ENCODE data around the gene PARP11. TPM values are rescaled to one million over a fixed set of nuclear protein-coding genes. Genes with fewer than 3 reads are reported as not detected.

The PARP11 gene
- total RNA-seq, 1 donor from 2014 or later = 11.4 TPM

DNA sequence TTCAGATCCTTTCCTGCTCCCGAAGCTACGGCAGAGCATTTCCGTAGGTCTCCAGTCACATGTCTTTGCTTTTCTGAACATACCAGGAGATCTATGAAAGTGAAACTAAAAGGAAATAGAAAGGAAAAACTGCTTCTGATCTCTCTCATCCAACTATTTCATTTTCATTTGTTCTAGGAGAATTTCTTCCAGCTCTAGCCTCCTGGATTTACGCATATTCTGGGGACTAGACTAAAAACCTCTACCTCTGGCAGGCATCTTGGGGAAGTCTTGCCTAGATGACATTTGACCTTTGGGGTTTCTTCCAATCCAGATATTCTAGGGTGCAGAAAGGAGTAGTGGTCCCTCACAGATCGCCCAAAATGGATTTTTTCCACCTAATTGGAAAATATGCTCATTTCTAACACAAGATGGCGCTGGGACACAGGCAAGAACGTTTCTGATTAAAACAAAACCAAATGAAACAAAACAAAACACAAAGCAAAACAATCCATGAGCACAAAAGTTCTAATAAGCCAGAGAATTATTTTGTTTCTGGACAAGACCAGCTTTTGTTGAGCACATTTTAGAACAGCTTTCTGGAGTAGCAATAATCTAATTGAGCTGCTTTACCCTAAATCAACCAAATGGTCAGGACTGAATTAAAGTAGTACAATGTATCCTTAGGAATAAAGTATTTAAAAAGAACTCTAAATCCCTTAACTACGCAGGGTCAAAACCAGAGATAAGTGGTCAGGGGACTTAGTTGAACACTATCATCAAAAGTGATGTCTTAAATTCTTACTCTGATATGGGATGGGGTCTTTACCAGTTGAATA lies 12.3 kb upstream of the PARP11 start:
- H3K27ac Mint-ChIP-seq (ENCODE audit: unreplicated experiment) = no peak overlapping the region
- peak; percentile 92 for TF ChIP-seq CTCF (IDR thresholded peaks at IDR 0.05; ENCODE audit: unreplicated experiment)
- no peaks in the 10 kb centered on the region for H3K9me3 Mint-ChIP-seq (ENCODE audit: unreplicated experiment)
- no peaks in the 10 kb centered on the region for H3K27me3 Mint-ChIP-seq (ENCODE audit: unreplicated experiment)
- DNase-seq (ENCODE audit: low spot score) = peak; percentile 27
- no peaks in the 10 kb centered on the region for H3K36me3 Mint-ChIP-seq (ENCODE audit: low read depth, unreplicated experiment)
- H3K4me1 Mint-ChIP-seq (ENCODE audit: unreplicated experiment) = no peaks in the 10 kb centered on the region
- H3K4me3 Mint-ChIP-seq (ENCODE audit: unreplicated experiment) = no peak overlapping the region

DNA sequence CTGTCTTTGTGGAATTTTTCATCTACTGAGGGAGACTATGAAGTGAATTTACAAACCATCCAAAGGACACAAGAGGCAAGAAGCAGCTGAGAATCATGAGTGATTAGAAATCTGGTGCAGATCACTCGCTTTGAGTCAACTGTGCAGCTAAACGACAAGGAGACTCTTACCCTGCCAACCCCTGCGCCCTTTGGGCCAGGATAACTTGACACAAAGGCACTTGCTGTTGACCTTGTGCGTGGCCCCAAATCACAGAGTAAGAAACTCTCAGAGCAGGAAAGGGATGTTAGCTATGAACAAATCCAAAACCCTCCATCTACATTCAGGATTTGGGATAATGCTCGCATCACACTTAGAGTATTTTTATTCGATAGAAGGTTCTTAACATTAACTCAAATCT lies 11.5 kb upstream of the PARP11 start:
- H3K27ac Mint-ChIP-seq (ENCODE audit: unreplicated experiment) = no peak overlapping the region
- no peaks in the 10 kb centered on the region for H3K27me3 Mint-ChIP-seq (ENCODE audit: unreplicated experiment)
- no peak for DNase-seq (ENCODE audit: low spot score)
- H3K4me3 Mint-ChIP-seq (ENCODE audit: unreplicated experiment) = no peak overlapping the region
- H3K4me1 Mint-ChIP-seq (ENCODE audit: unreplicated experiment) = no peaks in the 10 kb centered on the region
- no peaks in the 10 kb centered on the region for H3K36me3 Mint-ChIP-seq (ENCODE audit: low read depth, unreplicated experiment)
- H3K9me3 Mint-ChIP-seq (ENCODE audit: unreplicated experiment) = no peaks in the 10 kb centered on the region
- no peak for TF ChIP-seq CTCF (IDR thresholded peaks at IDR 0.05; ENCODE audit: unreplicated experiment)

- DNase-seq (ENCODE audit: low spot score) = no peak
- Mint-ChIP-seq H3K36me3 (ENCODE audit: low read depth, unreplicated experiment) (peaks cover 5% of the 10 kb centered on the region), H3K27ac (ENCODE audit: unreplicated experiment) (no peak overlapping the region), H3K4me3 (ENCODE audit: unreplicated experiment) (no peak overlapping the region), H3K9me3 (ENCODE audit: unreplicated experiment) (no peaks in the 10 kb centered on the region), H3K27me3 (ENCODE audit: unreplicated experiment) (no peaks in the 10 kb centered on the region), H3K4me1 (ENCODE audit: unreplicated experiment) (no peaks in the 10 kb centered on the region)
- peak; percentile 27 for TF ChIP-seq CTCF (IDR thresholded peaks at IDR 0.05; ENCODE audit: unreplicated experiment)
Observed at GRCh38 chr12:3882896-3883564, 9.8 kb upstream of the PARP11 start.

GRCh38 chr12:3882406-3882805 lies 9.2 kb upstream of the PARP11 start:
- no peak overlapping the region for H3K4me3 Mint-ChIP-seq (ENCODE audit: unreplicated experiment)

More at GRCh38 chr12:3882406-3882805, 9.2 kb upstream of the PARP11 start:
- Mint-ChIP-seq H3K36me3 (ENCODE audit: low read depth, unreplicated experiment) (peaks cover 5% of the 10 kb centered on the region), H3K27ac (ENCODE audit: unreplicated experiment) (no peak overlapping the region), H3K4me1 (ENCODE audit: unreplicated experiment) (no peaks in the 10 kb centered on the region), H3K27me3 (ENCODE audit: unreplicated experiment) (no peaks in the 10 kb centered on the region), H3K9me3 (ENCODE audit: unreplicated experiment) (no peaks in the 10 kb centered on the region)
- no peak for DNase-seq (ENCODE audit: low spot score)
- no peak for TF ChIP-seq CTCF (IDR thresholded peaks at IDR 0.05; ENCODE audit: unreplicated experiment)

All from endothelial cell (in vitro differentiated cells).